ENCODE data around the gene TMPRSS7.

DNA sequence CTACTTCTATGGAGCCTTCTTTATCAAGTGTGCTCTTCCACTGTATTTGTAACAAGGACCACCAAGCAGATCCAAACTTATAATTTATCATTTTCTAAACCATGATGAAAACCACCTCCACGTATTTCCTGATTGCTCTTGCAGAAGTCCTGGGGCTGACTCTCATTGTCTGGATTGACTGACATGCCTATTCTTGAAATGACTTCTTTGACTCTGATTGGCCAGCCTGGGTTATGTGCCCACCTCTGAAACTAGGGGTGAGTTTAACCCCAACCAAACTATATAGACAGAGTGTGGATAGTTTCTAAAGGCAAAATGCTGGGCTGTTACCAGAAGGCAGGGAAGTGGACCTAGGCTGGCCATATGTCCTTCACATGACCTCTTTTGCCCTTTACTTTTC is 12.7 kb downstream of the TMPRSS7 start:
- no peak for TF ChIP-seq NFIC (IDR thresholded peaks at IDR 0.05; ENCODE audit: borderline replicate concordance)
- no peak for TF ChIP-seq USF1 (IDR thresholded peaks at IDR 0.05; ENCODE audit: borderline replicate concordance, low read depth)
- TF ChIP-seq POLR2AphosphoS5 (IDR thresholded peaks at IDR 0.05; ENCODE audit: low read depth, low read length) = no peak
- TF ChIP-seq MXI1 (IDR thresholded peaks at IDR 0.05; ENCODE audit: low read depth, low read length) = no peak
- TF ChIP-seq EZH2phosphoT487 (IDR thresholded peaks at IDR 0.05; ENCODE audit: borderline replicate concordance, low read depth) = no peak
- no peak for TF ChIP-seq CTCF (IDR thresholded peaks at IDR 0.05)
- no peak for TF ChIP-seq RAD21 (IDR thresholded peaks at IDR 0.05; ENCODE audit: low read length)
- TF ChIP-seq JUND (IDR thresholded peaks at IDR 0.05) = no peak
- TF ChIP-seq NRF1 (IDR thresholded peaks at IDR 0.05; ENCODE audit: low read depth, low read length) = no peak
- TF ChIP-seq PBX3 (IDR thresholded peaks at IDR 0.05) = no peak
- TF ChIP-seq GABPA (IDR thresholded peaks at IDR 0.05; ENCODE audit: low read depth) = no peak
- no peak for TF ChIP-seq TEAD4 (IDR thresholded peaks at IDR 0.05; ENCODE audit: borderline replicate concordance, insufficient read depth)

All from SK-N-SH (cell line).